Hematopoietic multipotent progenitor cell treated with erythropoietin and hydrocortisone succinate and interleukin-3 and kit ligand, for 6 days (in vitro differentiated cells): ENCODE results near the gene ZNF787.
"Not testable (repeated sequence)": the region's sequence is repeated elsewhere in the genome, so short reads cannot be mapped to it uniquely, and the experiment has no call there.

ENCODE experiments used
- DNase-seq: peaks from one replicate; pipeline ENCODE4 v3.0.0-alpha.2; 2015

The ZNF787 gene

GRCh38 chr19:56104423-56104822, 16.7 kb downstream of the ZNF787 start:
- no peak for DNase-seq

GRCh38 chr19:56103027-56103614, 18.0 kb downstream of the ZNF787 start:
- no peak for DNase-seq

- DNase-seq, result no peak
These were observed 19.2 kb downstream of the ZNF787 start for GRCh38 chr19:56101746-56102535.

GRCh38 chr19:56101095-56101494, 20.0 kb downstream of the ZNF787 start:
- no peak for DNase-seq

- DNase-seq, result no peak
These were observed 21.2 kb downstream of the ZNF787 start for GRCh38 chr19:56099638-56100539.

- no peak for DNase-seq
These were observed 22.1 kb downstream of the ZNF787 start for GRCh38 chr19:56098731-56099568.

- not testable (repeated sequence) for DNase-seq
These were observed 22.9 kb downstream of the ZNF787 start for GRCh38 chr19:56098237-56098636.

GRCh38 chr19:56097776-56098175, 23.3 kb downstream of the ZNF787 start:
- no peak for DNase-seq

GRCh38 chr19:56097306-56097705, 23.8 kb downstream of the ZNF787 start:
- no peak for DNase-seq

GRCh38 chr19:56096665-56097064, 24.4 kb downstream of the ZNF787 start:
- DNase-seq, result no peak

- no peak for DNase-seq
These were observed 26.6 kb downstream of the ZNF787 start for GRCh38 chr19:56094449-56094848.

GRCh38 chr19:56092685-56093631, 28.1 kb downstream of the ZNF787 start:
- DNase-seq, result no peak

- DNase-seq, result no peak
These were observed 29.1 kb downstream of the ZNF787 start for GRCh38 chr19:56091751-56092546.

- DNase-seq, result no peak
These were observed 30.0 kb downstream of the ZNF787 start for GRCh38 chr19:56091066-56091490.

GRCh38 chr19:56089344-56089743, 31.8 kb downstream of the ZNF787 start:
- DNase-seq, result no peak

GRCh38 chr19:56088497-56089215, 32.4 kb downstream of the ZNF787 start:
- DNase-seq, result no peak

GRCh38 chr19:56087647-56088496, 33.2 kb downstream of the ZNF787 start:
- DNase-seq, result no peak

- DNase-seq, result no peak
These were observed 34.2 kb downstream of the ZNF787 start for GRCh38 chr19:56086671-56087430.
